GM12878 (cell line): Measurements from ENCODE around the gene SWT1.

Source experiments
- CBX5 ChIP-seq: sonication (generic); IDR thresholded peaks from 2 replicates; pipeline ENCODE4 v1.6.1; 2016; ENCODE audit warnings: low read depth, moderate library complexity, mild to moderate bottlenecking, inconsistent platforms
- EZH2 ChIP-seq: IDR thresholded peaks from 2 replicates; pipeline ENCODE4 v1.6.1; 2012; ENCODE audit warnings: low read depth, mild to moderate bottlenecking, control low read depth, inconsistent platforms, low read length, borderline replicate concordance; ENCODE audit not compliant: control insufficient read depth
- FOXM1 ChIP-seq: IDR thresholded peaks from 2 replicates; pipeline ENCODE4 v1.6.1; 2012; ENCODE audit warnings: low read depth, mild to moderate bottlenecking, inconsistent platforms, low read length, moderate library complexity
- PKNOX1 ChIP-seq: fragments of 450-650 bp; IDR thresholded peaks from 2 replicates; pipeline ENCODE4 v1.6.1; 2016; ENCODE audit warnings: mild to moderate bottlenecking
- POLR2AphosphoS5 ChIP-seq: IDR thresholded peaks from 2 replicates; pipeline ENCODE4 v1.6.1; 2011; ENCODE audit warnings: mild to moderate bottlenecking, low read length, inconsistent platforms
- RELA ChIP-seq: fragments of 450-650 bp; IDR thresholded peaks from 2 replicates; pipeline ENCODE4 v1.8.0; 2014; ENCODE audit warnings: borderline replicate concordance; ENCODE audit not compliant: partially characterized antibody
- SUZ12 ChIP-seq: fragments of 200-600 bp; sonication (generic); IDR thresholded peaks from one replicate; pipeline ENCODE4 v1.6.1; 2018; ENCODE audit warnings: antibody characterized with exemption, mild to moderate bottlenecking; ENCODE audit not compliant: unreplicated experiment

- TF ChIP-seq CBX5, result no peak
- no peak for TF ChIP-seq FOXM1
- TF ChIP-seq SUZ12, result no peak
- no peak for TF ChIP-seq EZH2
- no peak for TF ChIP-seq PKNOX1
- TF ChIP-seq RELA, result no peak
- TF ChIP-seq POLR2AphosphoS5, result no peak
Measured at GRCh38 chr1:185291159-185291558, 134.2 kb downstream of the SWT1 start.
